ENCODE measurements around the gene TMEM134. TPM values are rescaled to one million over a fixed set of nuclear protein-coding genes. Genes with fewer than 3 reads are reported as not detected.

The TMEM134 gene
- total RNA-seq, 4 donors from 2014 or later = 69.0 to 138 (median 95.8) TPM

GRCh38 chr11:67492069-67492727, 23.1 kb upstream of the TMEM134 start:
- TF ChIP-seq CTCF (IDR thresholded peaks at IDR 0.05) (no peak), POLR2A (IDR thresholded peaks at IDR 0.05) (no peak)
- H3K9me3 ChIP-seq = no peaks in the 10 kb centered on the region
- no peaks in the 10 kb centered on the region for H3K27me3 ChIP-seq
- no peak overlapping the region for H3K4me3 ChIP-seq (replicated peaks in 1 of 3)
- H3K36me3 ChIP-seq = peaks cover 46 to 61% of the 10 kb centered on the region in 2 donors
- no peak overlapping the region for H3K27ac ChIP-seq
- no peak for DNase-seq
- H3K4me1 ChIP-seq = no peaks in the 10 kb centered on the region
- intact Hi-C loops (cut with DNase I) = no loop called here
- 89 to 95% methylated on average over 13 to 16 of the region's 19 CpGs for WGBS, 2 donors

- Histone ChIP-seq H3K27me3 (no peaks in the 10 kb centered on the region), H3K4me1 (no peaks in the 10 kb centered on the region), H3K4me3 (replicated peaks in 1 of 3) (no peak overlapping the region), H3K27ac (no peak overlapping the region), H3K9me3 (no peaks in the 10 kb centered on the region), H3K36me3 (peaks cover 46 to 62% of the 10 kb centered on the region in 2 donors)
- intact Hi-C loops (cut with DNase I) = no loop called here
- 90 to 91% methylated on average over 12 to 24 of the region's 24 CpGs for WGBS, 2 donors
- no peak for TF ChIP-seq CTCF (IDR thresholded peaks at IDR 0.05)
- TF ChIP-seq POLR2A (IDR thresholded peaks at IDR 0.05) = no peak
- no peak for DNase-seq
These were observed 22.4 kb upstream of the TMEM134 start for GRCh38 chr11:67491276-67492068.

GRCh38 chr11:67490727-67491065, 21.6 kb upstream of the TMEM134 start:
- Histone ChIP-seq H3K36me3 (peaks cover 46 to 62% of the 10 kb centered on the region in 2 donors), H3K4me3 (replicated peaks in 1 of 3) (no peak overlapping the region), H3K27ac (no peak overlapping the region), H3K9me3 (no peaks in the 10 kb centered on the region), H3K4me1 (no peaks in the 10 kb centered on the region), H3K27me3 (no peaks in the 10 kb centered on the region)
- 78 to 90% methylated on average over 2 to 7 of the region's 15 CpGs for WGBS, 2 donors
- no peak for TF ChIP-seq CTCF (IDR thresholded peaks at IDR 0.05)
- no peak for TF ChIP-seq POLR2A (IDR thresholded peaks at IDR 0.05)
- intact Hi-C loops (cut with DNase I) = no loop called here
- DNase-seq = no peak

GRCh38 chr11:67489885-67490726, 21.1 kb upstream of the TMEM134 start:
- no peak for TF ChIP-seq POLR2A (IDR thresholded peaks at IDR 0.05)
- TF ChIP-seq CTCF (IDR thresholded peaks at IDR 0.05) = no peak
- Histone ChIP-seq H3K27me3 (no peaks in the 10 kb centered on the region), H3K4me3 (replicated peaks in 1 of 3) (no peak overlapping the region), H3K9me3 (no peaks in the 10 kb centered on the region), H3K36me3 (peaks cover 46 to 58% of the 10 kb centered on the region in 2 donors), H3K4me1 (peaks cover 0 to 2% of the 10 kb centered on the region in 2 donors), H3K27ac (no peak overlapping the region)
- no peak for DNase-seq
- intact Hi-C loops (cut with DNase I) = no loop called here
- WGBS, 2 donors = 89 to 90% methylated on average over 16 to 23 of the region's 23 CpGs

Data from thyroid gland (tissue), 4 donors.